ENCODE results near the gene C2CD4C. TPM values are rescaled to one million over a fixed set of nuclear protein-coding genes. Genes with fewer than 3 reads are reported as not detected.

C2CD4C gene
- polyA plus RNA-seq, 1 donor (not counting 4 experiments of a cell fraction or from before 2014, with no cell fraction given): 1.6 TPM

DNA sequence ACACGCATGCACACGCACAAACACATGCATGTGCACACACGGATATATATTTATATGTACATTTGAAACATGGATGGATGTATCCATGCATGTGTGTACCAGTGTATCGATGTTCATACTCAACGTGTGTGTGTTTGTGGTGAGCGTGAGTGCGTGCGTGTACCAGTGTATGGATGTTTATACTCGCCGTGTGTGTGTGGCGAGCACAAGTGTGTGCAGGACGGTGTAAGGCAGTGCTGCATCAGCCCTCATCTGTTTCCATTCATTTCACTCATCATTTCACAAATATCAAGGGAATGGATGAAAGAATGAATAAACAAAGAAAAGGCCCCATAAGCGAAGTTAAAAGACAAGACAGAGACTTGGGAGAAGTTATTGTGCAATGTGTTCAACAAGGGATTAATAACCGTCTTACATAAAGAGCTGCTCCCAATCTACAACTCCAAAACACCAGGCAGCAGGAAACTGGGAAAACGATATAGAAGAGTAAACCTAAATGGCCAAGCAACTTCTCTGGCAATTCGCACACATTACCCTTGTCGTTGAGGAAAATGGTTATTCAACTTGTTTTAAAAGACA, 42.7 kb downstream of the C2CD4C start:
- Histone ChIP-seq H3K9me3 (ENCODE audit: control insufficient read depth, low read depth, low read length) (no peaks in the 10 kb centered on the region), H4K20me1 (ENCODE audit: control insufficient read depth, extremely low read depth, insufficient read depth, low read length) (no peaks in the 10 kb centered on the region), H3K27me3 (ENCODE audit: control insufficient read depth, extremely low read depth, insufficient read depth, low read length) (no peaks in the 10 kb centered on the region), H3K9ac (ENCODE audit: control insufficient read depth, extremely low read depth, insufficient read depth, low read length) (no peak overlapping the region), H3K9me1 (ENCODE audit: control insufficient read depth, extremely low read depth, insufficient read depth, low read length) (no peaks in the 10 kb centered on the region), H3K36me3 (ENCODE audit: control insufficient read depth in 2 of 2, extremely low read depth in 1 of 2, insufficient read depth in 2 of 2, low read length in 2 of 2) (no peaks in the 10 kb centered on the region), H3K4me3 (ENCODE audit: control insufficient read depth in 2 of 3, extremely low read depth in 1 of 3, insufficient read depth in 2 of 3, low read depth in 1 of 3, low read length in 3 of 3) (no peak overlapping the region), H3K79me2 (ENCODE audit: control insufficient read depth, insufficient read depth, low read length) (no peaks in the 10 kb centered on the region), H3K27ac (ENCODE audit: control insufficient read depth, insufficient read depth, low read length) (no peak overlapping the region), H3K4me1 (ENCODE audit: control insufficient read depth, extremely low read depth, insufficient read depth, low read length) (no peaks in the 10 kb centered on the region), H3K4me2 (ENCODE audit: control insufficient read depth, extremely low read depth, insufficient read depth, low read depth, low read length) (no peak overlapping the region), H2AFZ (ENCODE audit: control insufficient read depth, low read length) (no peak overlapping the region)
- DNase-seq (ENCODE audit: low read depth, low spot score) (no peak), FAIRE-seq (no peak)
- TF ChIP-seq EZH2 (IDR thresholded peaks at IDR 0.05; ENCODE audit: low read length) (no peak), CTCF (optimal IDR thresholded peaks at IDR 0.05 in 1 of 3, IDR thresholded peaks at IDR 0.05 in 1 of 3, conservative IDR thresholded peaks at IDR 0.05 in 1 of 3; ENCODE audit: extremely low read depth in 1 of 3, insufficient read depth in 2 of 3, low read length in 3 of 3) (no peak)
- dilution Hi-C loops (cut with MboI; ENCODE audit: extremely low pct_ligation_motif_present, low sequenced_read_pairs): no loop called here

DNA sequence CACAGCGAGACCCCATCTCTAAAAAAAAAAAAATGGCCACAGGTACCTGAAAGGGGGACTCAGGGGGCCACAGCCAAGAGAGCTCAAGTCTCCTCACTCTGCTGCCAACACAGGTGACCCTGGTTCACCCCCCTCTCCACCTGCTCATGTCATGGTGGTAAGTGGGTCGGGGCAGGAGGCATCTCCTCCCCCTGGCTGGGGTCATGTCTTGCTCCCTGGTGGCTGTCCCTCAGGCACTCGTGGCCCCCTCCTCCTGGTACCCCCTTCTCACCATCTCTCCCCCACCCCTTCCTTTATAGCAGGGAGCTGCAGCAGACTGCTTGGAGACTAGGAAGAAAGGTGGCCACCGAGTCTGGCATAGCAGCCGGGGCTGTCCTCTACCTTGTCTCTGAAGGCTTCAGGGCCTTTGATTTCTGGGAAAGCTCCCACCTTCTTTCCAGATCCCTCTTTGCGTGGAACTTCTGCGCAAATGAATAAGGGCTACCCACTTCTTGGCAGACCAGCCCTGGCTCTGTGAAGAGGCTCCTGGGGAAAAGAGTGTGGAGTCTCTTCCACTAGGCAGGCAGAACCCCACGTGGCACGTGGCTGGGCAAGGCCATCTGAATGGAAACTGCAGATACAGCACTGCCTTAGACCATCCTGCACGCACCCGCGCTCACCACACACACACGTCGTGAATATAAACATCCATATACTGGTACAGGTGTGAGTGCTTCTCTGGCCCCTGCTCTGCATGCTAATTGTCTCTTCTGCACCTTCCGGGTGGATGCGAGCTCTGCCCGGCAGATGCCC, 44.3 kb downstream of the C2CD4C start:
- TF ChIP-seq EZH2 (IDR thresholded peaks at IDR 0.05; ENCODE audit: low read length): no peak
- TF ChIP-seq CTCF (optimal IDR thresholded peaks at IDR 0.05 in 1 of 3, IDR thresholded peaks at IDR 0.05 in 1 of 3, conservative IDR thresholded peaks at IDR 0.05 in 1 of 3; ENCODE audit: extremely low read depth in 1 of 3, insufficient read depth in 2 of 3, low read length in 3 of 3): no peak
- no peaks in the 10 kb centered on the region for H3K27me3 ChIP-seq (ENCODE audit: control insufficient read depth, extremely low read depth, insufficient read depth, low read length)
- H4K20me1 ChIP-seq (ENCODE audit: control insufficient read depth, extremely low read depth, insufficient read depth, low read length): no peaks in the 10 kb centered on the region
- H3K36me3 ChIP-seq (ENCODE audit: control insufficient read depth in 2 of 2, extremely low read depth in 1 of 2, insufficient read depth in 2 of 2, low read length in 2 of 2): no peaks in the 10 kb centered on the region
- H3K9me3 ChIP-seq (ENCODE audit: control insufficient read depth, low read depth, low read length): no peaks in the 10 kb centered on the region
- DNase-seq (ENCODE audit: low read depth, low spot score) (no peak), FAIRE-seq (no peak)
- H3K9ac ChIP-seq (ENCODE audit: control insufficient read depth, extremely low read depth, insufficient read depth, low read length): no peak overlapping the region
- no peaks in the 10 kb centered on the region for H3K4me1 ChIP-seq (ENCODE audit: control insufficient read depth, extremely low read depth, insufficient read depth, low read length)
- dilution Hi-C loops (cut with MboI; ENCODE audit: extremely low pct_ligation_motif_present, low sequenced_read_pairs): no loop called here
- no peak overlapping the region for H3K27ac ChIP-seq (ENCODE audit: control insufficient read depth, insufficient read depth, low read length)
- no peak overlapping the region for H3K4me2 ChIP-seq (ENCODE audit: control insufficient read depth, extremely low read depth, insufficient read depth, low read depth, low read length)
- no peaks in the 10 kb centered on the region for H3K79me2 ChIP-seq (ENCODE audit: control insufficient read depth, insufficient read depth, low read length)
- H2AFZ ChIP-seq (ENCODE audit: control insufficient read depth, low read length): no peak overlapping the region
- no peak overlapping the region for H3K4me3 ChIP-seq (ENCODE audit: control insufficient read depth in 2 of 3, extremely low read depth in 1 of 3, insufficient read depth in 2 of 3, low read depth in 1 of 3, low read length in 3 of 3)
- no peaks in the 10 kb centered on the region for H3K9me1 ChIP-seq (ENCODE audit: control insufficient read depth, extremely low read depth, insufficient read depth, low read length)

All from keratinocyte (primary cell).